Measurements from ENCODE around the gene SCGB1D1.

GRCh38 chr11:62144641-62145255 lies 45.3 kb upstream of the SCGB1D1 start:
- TF ChIP-seq REST (tag by site-specific recombination; IDR thresholded peaks at IDR 0.05) = no peak
- no peak for TF ChIP-seq IKZF3 (tag by site-specific recombination; IDR thresholded peaks at IDR 0.05)
- no peak for TF ChIP-seq YY1 (tag by site-specific recombination; IDR thresholded peaks at IDR 0.05)
- TF ChIP-seq ZEB2 (tag by site-specific recombination; IDR thresholded peaks at IDR 0.05) = no peak
- no peak for TF ChIP-seq CTCF (tag by site-specific recombination; IDR thresholded peaks at IDR 0.05)
- TF ChIP-seq ZNF416 (tag by site-specific recombination; IDR thresholded peaks at IDR 0.05) = no peak
- TF ChIP-seq TCF7L2 (IDR thresholded peaks at IDR 0.05; ENCODE audit: borderline replicate concordance, low read depth, low read length) = no peak

Measured in HEK293 (cell line).